ENCODE measurements around the gene SLC51B.
"Not testable (repeated sequence)": the region's sequence is repeated elsewhere in the genome, so short reads cannot be mapped to it uniquely, and the experiment has no call there.

SLC51B gene

DNA sequence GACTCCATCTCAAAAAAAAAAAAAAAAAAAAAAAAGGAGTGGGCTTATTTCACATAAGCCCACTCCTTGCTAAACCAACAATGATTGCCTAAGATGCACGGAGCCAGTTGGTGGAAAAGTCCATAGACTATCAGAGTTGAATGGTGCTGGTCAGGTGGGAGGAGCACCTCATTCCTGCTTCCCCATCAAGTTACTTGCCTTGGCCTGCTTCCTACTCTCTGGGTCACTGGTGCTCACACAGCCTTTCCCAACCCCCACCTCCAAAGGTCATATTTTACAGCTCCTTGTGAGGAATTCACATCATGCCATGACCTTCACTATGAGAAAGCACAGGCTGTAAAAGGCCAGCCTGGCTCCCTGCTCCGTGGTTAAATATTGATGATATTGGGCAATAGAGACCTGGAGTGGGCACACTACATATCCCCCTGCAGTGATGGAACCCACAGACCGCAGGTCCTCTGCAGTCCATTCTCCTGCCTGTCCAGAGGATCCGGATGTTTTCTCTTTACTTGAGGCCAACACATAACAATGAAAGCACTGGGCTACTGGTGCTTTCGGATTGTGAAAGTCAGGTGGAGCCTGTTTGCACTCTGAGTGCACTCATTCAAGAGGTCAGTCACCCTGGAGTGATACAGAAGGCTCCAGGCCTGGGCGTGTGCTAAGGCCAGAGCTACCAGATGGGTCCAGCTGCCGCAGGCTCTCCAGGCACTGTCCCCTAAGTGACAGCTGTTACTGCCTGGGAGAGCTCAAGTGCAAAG, at the start of gene SLC51B:
TSS of gene SLC51B (plus strand) at position 664 of the 758 bp plus-strand sequence. CDS start 4,618 bp downstream, outside the sequence.
- no peak for DNase-seq (ENCODE audit: low read depth in 2 of 2)

GRCh38 chr15:64997066-64997465, 48.1 kb upstream of the SLC51B start:
- DNase-seq (ENCODE audit: low read depth in 2 of 2) = no peak

GRCh38 chr15:64997745-64998375, 47.3 kb upstream of the SLC51B start:
- no peak for DNase-seq (ENCODE audit: low read depth in 2 of 2)

GRCh38 chr15:65004993-65005392, 40.2 kb upstream of the SLC51B start:
- no peak for DNase-seq (ENCODE audit: low read depth in 2 of 2)

GRCh38 chr15:65006876-65007275, 38.3 kb upstream of the SLC51B start:
- DNase-seq (ENCODE audit: low read depth in 2 of 2) = no peak

GRCh38 chr15:65008983-65009382, 36.2 kb upstream of the SLC51B start:
- DNase-seq (ENCODE audit: low read depth in 2 of 2) = no peak

- not testable (repeated sequence) for DNase-seq (ENCODE audit: low read depth in 2 of 2)
These were observed 34.0 kb upstream of the SLC51B start for GRCh38 chr15:65011198-65011597.

DNA sequence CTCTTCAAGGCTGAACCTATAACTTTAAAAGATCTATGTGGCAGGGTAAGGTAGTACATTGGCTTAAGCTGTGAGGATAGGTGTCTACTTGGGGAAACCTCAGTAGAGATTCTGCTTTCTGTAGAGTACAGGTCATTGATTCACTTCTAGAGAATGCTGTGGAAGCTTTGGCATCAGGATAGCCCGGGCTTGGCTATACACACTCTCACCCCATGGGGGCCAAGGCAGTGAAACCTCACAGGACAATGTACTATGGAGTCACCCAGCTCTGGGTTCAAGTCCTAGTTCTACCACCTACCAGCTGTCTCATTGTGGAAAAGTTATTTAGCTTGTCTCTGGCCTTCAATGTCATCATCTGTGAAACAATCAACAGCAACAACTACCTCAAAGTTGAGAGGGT, 24.8 kb upstream of the SLC51B start:
- DNase-seq (ENCODE audit: low read depth in 2 of 2) = no peak

DNA sequence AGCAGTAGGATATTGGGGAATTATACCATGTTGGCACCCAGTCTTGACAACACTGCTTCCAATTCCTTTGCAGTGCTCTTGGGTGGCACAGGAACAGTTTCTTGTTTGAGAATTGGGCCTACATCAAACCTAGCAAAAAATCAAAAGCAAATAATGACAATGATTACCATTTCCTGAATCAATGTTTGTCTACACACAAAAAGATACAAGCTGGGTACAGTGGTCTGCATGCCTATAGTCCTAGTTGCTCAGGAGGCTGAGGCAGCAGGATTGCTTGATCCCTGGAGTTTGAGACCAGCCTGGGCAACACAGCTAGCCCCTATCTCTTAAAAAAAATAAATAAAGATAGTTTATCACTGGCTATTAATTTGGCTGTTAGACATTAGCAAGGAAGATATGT, 23.7 kb upstream of the SLC51B start:
- DNase-seq (ENCODE audit: low read depth in 2 of 2) = no peak

- no peak for DNase-seq (ENCODE audit: low read depth in 2 of 2)
These were observed 18.4 kb upstream of the SLC51B start for GRCh38 chr15:65026756-65027155.

GRCh38 chr15:65027593-65027992, 17.6 kb upstream of the SLC51B start:
- no peak for DNase-seq (ENCODE audit: low read depth in 2 of 2)

DNA sequence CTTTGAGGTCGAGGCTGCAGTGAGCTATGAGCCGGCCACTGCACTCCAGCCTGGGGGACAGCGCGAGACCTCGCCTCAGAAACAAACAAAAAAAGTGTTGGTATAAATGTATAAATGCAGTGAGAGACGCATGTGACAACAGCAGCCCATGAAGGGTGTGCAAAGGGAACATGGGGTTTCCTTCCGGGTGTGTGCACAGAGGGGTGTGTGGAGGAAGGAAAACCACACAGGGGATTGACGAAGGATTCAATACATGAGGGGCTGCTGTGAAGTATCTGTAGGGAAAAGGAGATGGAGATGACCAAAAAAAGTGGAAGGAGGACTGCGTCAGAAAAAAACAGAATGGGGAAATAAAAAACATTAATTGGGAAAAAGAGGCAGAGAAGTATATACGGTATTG, 16.8 kb upstream of the SLC51B start:
- no peak for DNase-seq (ENCODE audit: low read depth in 2 of 2)

- DNase-seq (ENCODE audit: low read depth in 2 of 2) = peak; percentile 96
These were observed 16.1 kb upstream of the SLC51B start, which contains the start of gene MTFMT for GRCh38 chr15:65028921-65029735. Gene MTFMT (minus strand): TSS chr15:65029639. CDS start chr15:65029613, 26 bp downstream.

DNA sequence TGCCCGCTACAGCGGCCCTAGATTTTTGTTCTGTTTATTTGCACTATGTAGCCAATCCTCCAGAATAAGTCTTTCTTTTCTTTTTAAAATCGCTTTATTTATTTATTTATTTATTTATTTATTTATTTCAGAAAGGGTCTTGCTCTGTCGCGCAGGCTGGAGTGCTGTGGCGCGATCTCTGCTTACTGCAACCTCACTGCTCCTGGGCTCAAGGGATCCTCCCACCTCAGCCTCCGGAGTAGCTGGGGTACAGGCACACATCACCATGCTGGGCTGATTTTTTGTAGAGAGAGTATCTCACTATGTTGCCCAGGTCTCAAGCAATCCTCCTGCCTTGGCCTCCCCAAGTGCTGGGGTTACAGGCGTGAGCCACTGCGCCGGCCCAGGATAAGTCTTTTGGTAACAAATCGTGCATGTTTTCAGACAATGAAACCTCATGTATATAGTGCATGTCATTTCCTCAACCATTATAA, 15.4 kb upstream of the SLC51B start:
- DNase-seq (ENCODE audit: low read depth in 2 of 2) = no peak

- DNase-seq (ENCODE audit: low read depth in 2 of 2) = peak in 1 of 2 donors; percentile 17
These were observed 12.2 kb upstream of the SLC51B start for GRCh38 chr15:65032801-65033537.

GRCh38 chr15:65033659-65034269, 11.4 kb upstream of the SLC51B start:
- no peak for DNase-seq (ENCODE audit: low read depth in 2 of 2)

DNA sequence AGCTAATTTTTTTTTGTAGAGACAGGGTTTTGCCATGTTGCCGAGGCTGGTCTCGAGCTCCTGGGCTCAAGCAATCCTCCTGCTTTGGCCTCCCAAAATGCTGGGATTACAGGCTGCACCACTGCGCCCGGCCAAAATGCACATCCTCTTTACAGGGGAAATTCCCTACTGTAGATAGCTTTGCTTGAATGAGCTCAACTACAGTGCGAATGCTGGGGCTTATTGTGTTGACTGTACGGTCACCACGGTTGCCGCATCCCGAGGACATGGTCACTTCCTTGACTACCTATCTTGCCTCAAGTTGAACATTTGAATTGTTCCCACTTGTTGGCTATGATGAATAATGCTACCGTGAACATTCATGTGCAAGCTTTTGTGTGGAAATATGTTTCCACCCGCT, 10.5 kb upstream of the SLC51B start:
- no peak for DNase-seq (ENCODE audit: low read depth in 2 of 2)

- no peak for DNase-seq (ENCODE audit: low read depth in 2 of 2)
These were observed 7.9 kb upstream of the SLC51B start for GRCh38 chr15:65037309-65037708.

GRCh38 chr15:65038428-65038827, 6.8 kb upstream of the SLC51B start:
- no peak for DNase-seq (ENCODE audit: low read depth in 2 of 2)

- DNase-seq (ENCODE audit: low read depth in 2 of 2) = no peak
These were observed 6.4 kb upstream of the SLC51B start for GRCh38 chr15:65038836-65039235.

GRCh38 chr15:65040461-65040860, 4.7 kb upstream of the SLC51B start:
- DNase-seq (ENCODE audit: low read depth in 2 of 2) = no peak
